CD4-positive, alpha-beta memory T cell (primary cell): ENCODE results near the gene NEURL2. TPM values are rescaled to one million over a fixed set of nuclear protein-coding genes. Genes with fewer than 3 reads are reported as not detected.
"Not testable (repeated sequence)": the region's sequence is repeated elsewhere in the genome, so short reads cannot be mapped to it uniquely, and the experiment has no call there.

Experiments
- CTCF ChIA-PET: fragments of 350-600 bp; sonication (Branson Sonifier 250); formaldehyde crosslinking; loops from one replicate; lab custom pipeline; 2021; ENCODE audit warnings: inconsistent platforms; ENCODE audit not compliant: partially characterized antibody; lab: Charles Lee
- POLR2A ChIA-PET: fragments of 350-600 bp; sonication (Branson Sonifier 250); formaldehyde crosslinking; loops from one replicate; lab custom pipeline; 2021; ENCODE audit not compliant: partially characterized antibody; lab: Charles Lee
- DNase-seq, 5 donors: peaks; one replicate each; pipeline versions ENCODE4 v3.0.0 to v3.0.0-alpha.2; 2020 to 2022; ENCODE audit warnings: mixed read lengths in 1 of 5
- H3K27ac ChIP-seq: one replicate; pipeline ENCODE4 v1.7.0; 2013; ENCODE audit warnings: low read depth, low read length
- H3K27me3 ChIP-seq: 2 replicates; pipeline ENCODE4 v1.7.0; 2013; ENCODE audit warnings: mild to moderate bottlenecking, low read length, moderate library complexity; ENCODE audit not compliant: insufficient read depth
- H3K36me3 ChIP-seq: 2 replicates; pipeline ENCODE4 v1.7.0; 2013; ENCODE audit warnings: mild to moderate bottlenecking, low read length, moderate library complexity; ENCODE audit not compliant: insufficient read depth
- H3K4me1 ChIP-seq: 2 replicates; pipeline ENCODE4 v1.7.0; 2013; ENCODE audit warnings: mild to moderate bottlenecking, low read length, moderate library complexity; ENCODE audit not compliant: insufficient read depth
- H3K4me3 ChIP-seq, 2 donors: one replicate each; pipeline ENCODE4 v1.7.0; 2013; ENCODE audit warnings: low read length in 2 of 2, mild to moderate bottlenecking in 1 of 2
- H3K9me3 ChIP-seq, 2 donors: one replicate each; pipeline ENCODE4 v1.7.0; 2013; ENCODE audit warnings: low read length in 2 of 2, control low read depth in 1 of 2; ENCODE audit not compliant: control insufficient read depth in 1 of 2
- H3K27ac Mint-ChIP-seq, 7 donors: one replicate each; pipeline ENCODE4 v1.8.0; 2020 to 2021; ENCODE audit warnings: mixed read lengths in 7 of 7, mild to moderate bottlenecking in 6 of 7, inconsistent platforms in 3 of 7, moderate library complexity in 3 of 7
- H3K27me3 Mint-ChIP-seq, 2 donors: one replicate each; pipeline ENCODE4 v1.8.0; 2020 to 2021; ENCODE audit warnings: mixed read lengths in 2 of 2
- H3K36me3 Mint-ChIP-seq, 2 donors: one replicate each; pipeline ENCODE4 v1.8.0; 2020 to 2021; ENCODE audit warnings: mixed read lengths in 2 of 2, inconsistent platforms in 1 of 2, mild to moderate bottlenecking in 1 of 2
- H3K4me1 Mint-ChIP-seq, 4 donors: one replicate each; pipeline ENCODE4 v1.8.0; 2020 to 2021; ENCODE audit warnings: mixed read lengths in 4 of 4, mild to moderate bottlenecking in 1 of 4
- H3K4me3 Mint-ChIP-seq, 8 donors: one replicate each; pipeline ENCODE4 v1.8.0; 2020 to 2021; ENCODE audit warnings: mixed read lengths in 8 of 8, mild to moderate bottlenecking in 7 of 8, moderate library complexity in 6 of 8, inconsistent platforms in 3 of 8
- H3K9me3 Mint-ChIP-seq, 8 donors: one replicate each; pipeline ENCODE4 v1.8.0; 2020 to 2021; ENCODE audit warnings: mixed read lengths in 8 of 8, mild to moderate bottlenecking in 5 of 8, inconsistent platforms in 3 of 8, moderate library complexity in 1 of 8
- intact Hi-C: fragments of 100-400 bp; cut with micrococcal nuclease; formaldehyde crosslinking; loops from one replicate; pipeline ENCODE4 v1.15.1; 2023
- polyA plus RNA-seq, 2 donors: library from polyadenylated mRNA; unstranded; fragments of 300-500 nt; fragmentation: Illumina TruSeq; gene quantifications; one replicate each; pipeline ENCODE4 v1.2.3, GENCODE V29; 2021
- total RNA-seq, 2 experiments: library from RNA; stranded (reverse); gene quantifications; one replicate each; pipeline ENCODE4 v1.2.3, GENCODE V29; 2021

The NEURL2 gene
- total and polyA plus RNA-seq, 4 experiments from 2014 or later = 0.29 to 5.6 (median 3.1) TPM

DNA sequence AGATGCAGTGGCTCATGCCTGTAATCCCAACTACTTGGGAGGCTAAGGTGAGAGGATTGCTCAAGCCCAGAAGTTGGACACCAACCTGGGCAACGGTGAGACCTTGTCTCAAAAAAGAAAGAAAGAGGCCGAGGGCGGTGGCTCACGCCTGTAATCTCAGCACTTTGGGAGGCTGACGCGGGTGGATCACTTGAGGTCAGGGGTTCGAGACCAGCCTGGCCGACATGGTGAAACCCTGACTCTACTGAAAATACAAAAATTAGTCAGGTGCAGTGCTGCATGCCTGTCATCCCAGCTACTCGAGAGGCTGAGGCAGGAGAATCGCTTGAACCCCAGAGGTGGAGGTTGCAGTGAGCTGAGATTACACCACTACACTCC lies 16.9 kb downstream of the NEURL2 start:
- CTCF ChIA-PET, H3K27me3 Mint-ChIP-seq, H3K36me3 ChIP-seq, H3K27ac Mint-ChIP-seq, intact Hi-C loops, H3K9me3 Mint-ChIP-seq, H3K4me3 ChIP-seq, H3K27ac ChIP-seq, H3K4me1 ChIP-seq, H3K36me3 Mint-ChIP-seq, H3K27me3 ChIP-seq, DNase-seq, H3K4me1 Mint-ChIP-seq, H3K9me3 ChIP-seq: not testable (repeated sequence)
- POLR2A ChIA-PET = interaction anchor here (0.8 kb wide), 1 partner anchor 17 kb away, joined by 3 read pairs; the partner anchor contains the start of genes CTSA and NEURL2
- peak overlapping the region in 1 of 8 donors; percentile 28 for H3K4me3 Mint-ChIP-seq

DNA sequence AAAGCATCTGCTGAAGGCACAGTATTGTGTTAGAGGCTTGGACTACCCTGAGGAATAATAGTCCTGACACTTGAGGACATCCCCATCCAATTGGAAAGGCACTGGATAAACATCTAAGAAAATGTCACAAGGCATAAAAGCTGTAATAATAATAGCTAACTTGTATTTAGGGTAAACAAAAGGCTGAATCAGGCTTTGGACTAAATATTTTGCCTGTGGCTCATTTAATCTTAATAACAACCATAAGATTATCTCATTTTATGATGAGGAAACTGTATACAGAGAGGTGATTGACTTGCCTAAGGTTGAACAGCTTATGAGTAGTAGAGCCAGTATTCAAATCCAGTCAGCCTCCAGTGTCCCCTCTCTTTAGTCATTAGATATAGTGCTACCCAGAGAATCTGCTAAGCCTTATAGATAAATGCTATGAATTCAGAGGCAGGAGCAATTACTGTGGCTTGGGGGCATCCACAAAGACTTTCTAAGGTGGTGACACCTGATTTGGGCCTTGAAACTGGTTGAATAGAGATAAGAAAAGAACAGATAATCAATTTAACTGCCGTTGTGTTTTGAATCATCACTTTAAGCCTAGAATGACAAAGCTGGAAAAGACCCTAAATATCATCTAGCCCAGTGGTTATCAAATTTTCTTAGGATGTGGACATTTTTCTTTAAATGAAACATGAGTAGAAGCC lies 17.5 kb downstream of the NEURL2 start:
- Mint-ChIP-seq H3K27ac (no peak overlapping the region), H3K9me3 (no peaks in the 10 kb centered on the region), H3K4me1 (peaks cover 0 to 1% (median 0%) of the 10 kb centered on the region in 4 donors), H3K36me3 (peaks cover 2 to 5% of the 10 kb centered on the region in 2 donors), H3K4me3 (peak overlapping the region in 1 of 8 donors; percentile 28), H3K27me3 (no peaks in the 10 kb centered on the region)
- Histone ChIP-seq H3K27me3 (no peaks in the 10 kb centered on the region), H3K9me3 (no peaks in the 10 kb centered on the region), H3K27ac (no peak overlapping the region), H3K4me3 (no peak overlapping the region), H3K36me3 (no peaks in the 10 kb centered on the region), H3K4me1 (no peaks in the 10 kb centered on the region)
- DNase-seq = no peak
- CTCF ChIA-PET = no interaction called here
- POLR2A ChIA-PET = interaction anchor here (0.8 kb wide), 1 partner anchor 18 kb away, joined by 3 read pairs; the partner anchor contains the start of genes CTSA and NEURL2
- intact Hi-C loops = no loop called here

DNA sequence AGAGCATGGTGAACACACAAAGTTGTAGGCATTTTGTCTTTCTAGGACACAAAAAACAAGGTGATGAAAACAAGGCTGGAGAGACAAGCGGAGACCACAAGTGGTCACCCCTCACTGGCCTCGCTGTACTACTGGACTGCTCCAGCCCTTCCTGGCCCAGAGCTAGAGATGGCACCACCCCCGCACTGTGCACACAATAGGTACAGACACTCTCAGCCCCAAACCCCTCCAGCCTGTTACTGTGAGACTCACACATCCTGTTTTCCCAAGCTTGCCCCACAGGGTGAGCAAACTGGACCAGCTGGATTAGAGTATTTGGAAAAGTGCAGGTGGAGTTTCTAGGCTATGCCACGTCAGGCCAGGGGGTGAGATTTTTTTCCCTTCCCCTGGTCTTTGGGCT lies 18.4 kb downstream of the NEURL2 start:
- CTCF ChIA-PET = interaction anchor here (1.0 kb wide), 1 partner anchor 98 kb away, joined by 4 read pairs; no protein-coding TSS in a partner anchor
- H3K4me3 ChIP-seq = no peak overlapping the region
- no peaks in the 10 kb centered on the region for H3K4me1 ChIP-seq
- peaks cover 0 to 1% (median 0%) of the 10 kb centered on the region in 4 donors for H3K4me1 Mint-ChIP-seq
- H3K27me3 Mint-ChIP-seq = no peaks in the 10 kb centered on the region
- intact Hi-C loops = no loop called here
- DNase-seq = no peak
- H3K27ac Mint-ChIP-seq = no peak overlapping the region
- no peaks in the 10 kb centered on the region for H3K9me3 ChIP-seq
- no peak overlapping the region for H3K4me3 Mint-ChIP-seq
- no peaks in the 10 kb centered on the region for H3K27me3 ChIP-seq
- H3K36me3 Mint-ChIP-seq = peaks cover 2 to 5% of the 10 kb centered on the region in 2 donors
- H3K9me3 Mint-ChIP-seq = no peaks in the 10 kb centered on the region
- POLR2A ChIA-PET = interaction anchor here (0.9 to 1.1 kb wide), 2 partner anchors 8 to 16 kb away, joined by 3 to 4 read pairs; partner anchors contain the start of genes ACOT8 and ZSWIM3
- no peaks in the 10 kb centered on the region for H3K36me3 ChIP-seq
- no peak overlapping the region for H3K27ac ChIP-seq

DNA sequence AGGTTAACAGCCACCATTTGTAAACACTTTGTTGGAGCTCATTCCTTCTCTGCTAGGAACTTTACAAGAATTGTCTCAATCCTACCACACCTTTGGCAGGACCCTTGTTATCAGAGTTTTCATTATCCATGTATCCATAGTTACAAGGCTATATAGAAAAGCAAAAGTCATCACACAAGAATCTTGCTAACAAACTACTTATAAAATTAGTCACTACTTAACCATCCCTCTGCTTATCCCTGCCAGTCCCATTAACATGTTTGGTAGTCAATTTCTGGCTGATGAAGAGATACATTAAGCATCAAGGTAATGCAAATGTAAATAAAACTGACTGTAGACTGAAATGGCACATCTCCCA lies 23.2 kb downstream of the NEURL2 start:
- Histone ChIP-seq H3K4me3 (no peak overlapping the region), H3K4me1 (no peaks in the 10 kb centered on the region), H3K36me3 (no peaks in the 10 kb centered on the region), H3K9me3 (no peaks in the 10 kb centered on the region), H3K27me3 (no peaks in the 10 kb centered on the region), H3K27ac (no peak overlapping the region)
- Mint-ChIP-seq H3K4me3 (no peak overlapping the region), H3K27me3 (no peaks in the 10 kb centered on the region), H3K4me1 (peaks cover 0 to 1% (median 0%) of the 10 kb centered on the region in 4 donors), H3K27ac (no peak overlapping the region), H3K36me3 (peaks cover 0 to 4% of the 10 kb centered on the region in 2 donors), H3K9me3 (no peaks in the 10 kb centered on the region)
- CTCF ChIA-PET = no interaction called here
- no peak for DNase-seq
- intact Hi-C loops = no loop called here
- POLR2A ChIA-PET = no interaction called here

GRCh38 chr20:45867136-45867818 lies 23.7 kb downstream of the NEURL2 start:
- ChIA-PET CTCF (interaction anchor here (0.7 to 1.2 kb wide), 3 partner anchors 14 to 119 kb away, joined by 3 to 5 read pairs (median 3); partner anchors contain the start of gene ZSWIM1), POLR2A (no interaction called here)
- peaks cover 0 to 4% of the 10 kb centered on the region in 2 donors for H3K36me3 Mint-ChIP-seq
- H3K36me3 ChIP-seq = no peaks in the 10 kb centered on the region
- no peaks in the 10 kb centered on the region for H3K9me3 ChIP-seq
- intact Hi-C loops = no loop called here
- no peak for DNase-seq
- peaks cover 0 to under 1% (median 0%) of the 10 kb centered on the region in 4 donors for H3K4me1 Mint-ChIP-seq
- H3K9me3 Mint-ChIP-seq = no peaks in the 10 kb centered on the region
- H3K27ac Mint-ChIP-seq = peak overlapping the region in 1 of 7 donors; percentile 8
- H3K27ac ChIP-seq = no peak overlapping the region
- H3K4me1 ChIP-seq = no peaks in the 10 kb centered on the region
- H3K27me3 Mint-ChIP-seq = no peaks in the 10 kb centered on the region
- no peaks in the 10 kb centered on the region for H3K27me3 ChIP-seq
- no peak overlapping the region for H3K4me3 ChIP-seq
- no peak overlapping the region for H3K4me3 Mint-ChIP-seq

DNA sequence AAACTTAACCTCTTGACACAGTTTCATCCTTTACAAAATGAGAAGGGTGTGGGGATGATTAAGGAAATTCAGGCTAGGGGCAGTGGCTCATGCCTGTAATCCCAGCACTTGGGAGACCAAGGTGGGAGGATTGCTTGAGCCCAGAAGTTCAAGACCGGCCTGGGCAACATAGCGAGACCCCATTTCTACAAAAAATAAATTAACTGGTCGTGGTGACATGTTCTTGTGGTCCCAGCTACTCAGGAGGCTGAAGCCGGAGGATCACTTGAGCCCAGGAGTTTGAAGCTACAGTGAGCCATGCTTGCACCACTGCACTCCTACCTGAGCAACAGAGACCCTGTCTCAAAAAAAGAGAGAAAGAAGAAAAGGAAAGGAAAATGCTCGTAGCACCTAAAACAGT lies 24.6 kb downstream of the NEURL2 start:
- Mint-ChIP-seq H3K27ac (peak overlapping the region in 1 of 7 donors; percentile 4), H3K4me1 (no peaks in the 10 kb centered on the region), H3K27me3 (no peaks in the 10 kb centered on the region), H3K9me3 (no peaks in the 10 kb centered on the region), H3K36me3 (peaks cover 0 to 4% of the 10 kb centered on the region in 2 donors), H3K4me3 (peak overlapping the region in 1 of 8 donors; percentile 20)
- no peaks in the 10 kb centered on the region for H3K4me1 ChIP-seq
- no peak for DNase-seq
- H3K4me3 ChIP-seq = no peak overlapping the region
- no peak overlapping the region for H3K27ac ChIP-seq
- intact Hi-C loops = no loop called here
- no peaks in the 10 kb centered on the region for H3K36me3 ChIP-seq
- ChIA-PET CTCF (interaction anchor here (0.9 to 1.2 kb wide), 2 partner anchors 15 to 16 kb away, joined by 3 read pairs; partner anchors contain the start of gene ZSWIM1), POLR2A (no interaction called here)
- H3K9me3 ChIP-seq = no peaks in the 10 kb centered on the region
- H3K27me3 ChIP-seq = no peaks in the 10 kb centered on the region
